ENCODE measurements around the gene PPP3R2.
"Not testable (repeated sequence)": the region's sequence is repeated elsewhere in the genome, so short reads cannot be mapped to it uniquely, and the experiment has no call there.

PPP3R2 gene

DNA sequence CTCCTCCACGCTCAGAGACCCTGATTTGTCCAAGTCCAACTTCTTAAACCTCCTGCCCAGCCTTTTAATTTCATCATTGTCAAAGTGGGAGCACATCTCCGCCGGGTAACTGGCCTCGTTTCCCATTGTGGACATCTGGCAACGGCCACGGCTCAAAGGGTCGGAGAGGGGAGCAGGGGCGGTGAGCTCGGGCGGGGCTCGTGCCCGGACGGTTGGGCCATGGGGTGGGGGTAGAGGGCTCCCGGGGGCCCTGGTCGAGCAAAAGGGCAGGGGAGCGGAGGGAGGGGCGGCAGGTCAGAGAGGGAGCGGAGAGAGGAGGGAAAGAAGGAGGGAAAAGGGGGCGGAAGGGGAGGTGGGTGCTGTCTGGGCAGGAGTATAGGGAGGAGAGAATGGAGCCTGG, at the start of gene PPP3R2:
Gene PPP3R2 (minus strand): TSS at position 174 of the 400 bp plus-strand sequence. CDS start 48 bp downstream, at position 126.
- DNase-seq: no peak

DNA sequence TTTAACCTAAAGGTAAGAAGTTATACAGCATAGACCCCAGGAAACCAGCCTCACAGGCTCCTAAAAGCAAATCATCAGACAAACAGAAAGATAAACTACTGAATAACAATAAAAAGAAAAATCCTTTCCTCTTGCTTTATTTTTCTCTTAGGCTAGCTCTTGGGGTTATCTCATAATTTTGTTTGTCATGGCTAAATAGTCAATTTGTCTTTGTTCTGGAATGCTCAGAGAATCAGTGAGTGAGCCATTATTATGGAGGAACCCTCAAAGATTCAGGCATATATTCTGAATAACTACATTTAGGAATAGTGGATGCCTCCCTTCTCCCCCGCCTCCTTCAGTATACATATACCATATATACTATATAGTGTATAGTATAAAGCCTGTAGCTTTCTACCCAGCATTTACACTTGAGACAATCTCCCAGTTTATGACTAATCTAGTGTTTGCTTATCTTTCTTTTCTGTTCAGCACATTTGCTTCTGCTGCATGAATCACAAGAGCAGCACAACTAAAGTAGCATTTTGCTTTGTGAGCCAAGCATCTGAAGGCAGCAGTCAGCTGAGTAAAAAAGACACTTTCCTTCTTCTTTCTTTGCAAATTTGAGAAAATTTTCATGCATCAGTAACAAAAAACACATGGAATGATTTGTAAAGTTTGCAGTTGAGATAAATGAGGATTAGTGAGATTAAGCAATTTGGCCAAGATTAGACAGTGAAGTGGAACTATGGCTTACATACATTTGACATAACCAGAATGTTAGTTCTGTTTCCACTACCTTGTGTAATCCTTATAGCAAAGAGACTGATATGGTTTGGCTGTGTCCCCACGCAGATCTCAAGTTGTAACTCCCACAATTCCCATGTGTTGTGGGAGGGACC, 45.3 kb upstream of the PPP3R2 start:
- no peak for DNase-seq

- DNase-seq: no peak
These were observed 44.5 kb upstream of the PPP3R2 start for GRCh38 chr9:101639311-101639710.

DNA sequence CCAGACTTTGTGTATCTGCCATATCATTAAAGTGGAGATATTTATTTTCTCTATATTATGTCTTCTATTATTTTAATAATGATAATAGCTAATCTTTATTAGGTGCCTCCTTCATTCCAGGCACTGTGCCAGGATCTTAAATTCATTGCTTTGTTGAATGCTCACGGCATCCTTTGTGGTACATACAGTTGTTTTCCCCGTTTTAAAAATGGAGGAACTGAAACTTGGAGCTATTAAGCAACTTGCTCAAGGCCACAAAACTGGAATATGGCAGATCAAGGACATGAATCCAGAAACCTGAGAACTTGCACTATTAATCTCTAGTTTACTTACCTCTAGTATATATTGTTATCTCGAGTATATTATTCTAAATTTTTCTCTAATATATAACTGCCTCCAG, 41.5 kb upstream of the PPP3R2 start:
- no peak for DNase-seq

DNA sequence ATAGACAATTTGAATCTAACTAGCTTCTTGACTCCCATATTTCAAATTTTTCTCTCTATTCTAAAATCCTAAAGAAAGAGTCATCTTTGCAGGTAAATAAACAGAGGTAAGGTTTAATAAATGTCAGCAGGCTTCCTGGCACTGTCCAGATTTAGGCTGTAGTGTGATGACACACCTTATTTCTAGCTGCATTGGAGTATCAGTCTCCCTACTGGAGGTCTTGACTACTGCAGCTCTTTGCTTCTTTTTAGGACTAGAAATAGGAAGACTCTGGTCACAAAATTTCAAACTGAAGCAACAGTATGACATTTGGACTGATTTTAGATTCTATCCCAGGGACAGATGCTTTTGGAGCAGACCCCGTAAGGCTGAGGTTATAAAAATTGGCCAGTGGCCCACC, 40.7 kb upstream of the PPP3R2 start:
- no peak for DNase-seq

- DNase-seq: no peak
These were observed 40.1 kb upstream of the PPP3R2 start for GRCh38 chr9:101634741-101635409.

- DNase-seq: no peak
These were observed 37.8 kb upstream of the PPP3R2 start for GRCh38 chr9:101632611-101633010.

GRCh38 chr9:101631892-101632291, 37.1 kb upstream of the PPP3R2 start:
- DNase-seq: no peak

- no peak for DNase-seq
These were observed 34.9 kb upstream of the PPP3R2 start for GRCh38 chr9:101629636-101630035.

DNA sequence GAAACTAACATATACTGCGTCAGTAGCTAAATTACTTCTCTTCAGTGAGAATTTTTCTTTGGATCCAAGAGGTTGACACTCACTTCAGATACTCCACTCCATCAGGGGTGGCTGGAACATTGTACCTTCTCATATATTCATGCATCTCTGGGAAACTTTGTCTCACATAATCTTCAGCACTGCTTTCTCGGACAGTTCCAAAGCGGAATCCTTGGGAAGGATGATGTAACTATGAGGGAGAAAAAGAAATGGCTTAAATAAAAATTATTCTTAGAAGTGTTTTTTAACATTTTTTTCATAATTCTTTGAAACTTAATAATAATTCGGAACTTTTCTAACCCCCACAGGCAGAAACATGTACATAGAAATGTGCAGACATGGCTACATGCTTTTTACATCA, 33.4 kb upstream of the PPP3R2 start:
- no peak for DNase-seq

DNA sequence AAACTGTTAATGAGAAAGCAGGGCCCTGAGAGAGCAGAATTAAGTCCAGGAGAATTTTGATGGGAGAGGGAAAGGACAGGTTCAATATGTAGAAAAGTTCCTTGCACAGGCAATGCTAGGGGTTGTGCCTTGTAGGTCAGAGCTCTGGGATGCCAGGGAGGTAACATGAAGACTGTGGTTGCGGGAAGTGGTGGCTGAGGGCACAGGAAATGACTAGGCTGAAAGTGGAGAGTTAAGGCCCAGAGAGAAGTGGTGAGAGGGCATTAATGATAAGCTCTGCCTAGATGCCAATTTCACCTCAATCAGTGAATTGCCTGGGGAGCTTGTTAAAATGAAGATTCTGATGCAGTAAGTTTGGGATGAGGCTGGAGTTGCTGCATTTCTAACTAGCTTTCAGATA, 31.5 kb upstream of the PPP3R2 start:
- no peak for DNase-seq

- DNase-seq: no peak
These were observed 31.1 kb upstream of the PPP3R2 start for GRCh38 chr9:101625876-101626275.

GRCh38 chr9:101620452-101620851, 25.7 kb upstream of the PPP3R2 start:
- no peak for DNase-seq

- no peak for DNase-seq
These were observed 23.9 kb upstream of the PPP3R2 start for GRCh38 chr9:101618698-101619097.

DNA sequence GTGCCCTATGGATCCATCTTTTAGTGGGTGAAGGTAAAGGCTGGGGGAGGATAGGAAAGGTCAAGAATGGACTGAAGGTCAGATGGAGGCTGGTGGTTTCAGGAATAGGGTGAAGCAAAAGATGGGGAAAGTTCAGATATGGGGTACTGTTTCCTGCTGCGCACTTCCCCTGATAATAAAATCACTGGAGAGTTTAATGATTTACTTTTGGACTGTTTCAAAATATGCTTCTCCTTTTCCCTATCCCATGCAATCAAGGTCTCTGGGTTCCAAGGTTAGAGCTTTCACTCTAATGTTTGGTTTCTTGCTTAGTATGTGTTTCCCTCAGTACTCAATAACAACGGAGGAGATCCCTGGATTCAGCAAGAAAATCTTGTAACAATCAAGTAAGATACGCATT, 10.8 kb upstream of the PPP3R2 start:
- no peak for DNase-seq

DNA sequence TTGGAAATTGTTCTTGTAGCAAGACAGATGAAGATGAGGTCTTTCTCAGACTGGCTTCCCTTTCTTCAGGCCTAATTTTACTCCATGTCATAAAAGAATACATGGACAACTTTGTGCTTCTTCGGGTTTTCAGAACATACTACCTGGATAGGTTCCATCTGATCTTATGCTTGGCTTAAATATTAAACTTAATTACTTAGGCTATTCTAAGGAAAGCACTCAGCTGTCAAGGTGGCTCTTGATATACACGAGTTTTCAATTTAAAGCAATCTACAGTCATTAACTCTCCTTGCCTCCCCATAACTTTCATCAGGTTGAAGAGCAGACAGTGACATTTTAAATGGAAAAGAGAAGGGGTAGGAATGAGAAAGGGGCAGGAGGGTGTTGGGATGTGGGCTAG, 9.5 kb upstream of the PPP3R2 start:
- DNase-seq: no peak

- DNase-seq: no peak
These were observed 7.4 kb upstream of the PPP3R2 start for GRCh38 chr9:101601904-101602765.

GRCh38 chr9:101593345-101593744, 1.4 kb downstream of the PPP3R2 start:
- no peak for DNase-seq

- no peak for DNase-seq
These were observed 2.0 kb downstream of the PPP3R2 start for GRCh38 chr9:101592788-101593187.

- DNase-seq: no peak
These were observed 2.9 kb downstream of the PPP3R2 start for GRCh38 chr9:101591787-101592446.

DNA sequence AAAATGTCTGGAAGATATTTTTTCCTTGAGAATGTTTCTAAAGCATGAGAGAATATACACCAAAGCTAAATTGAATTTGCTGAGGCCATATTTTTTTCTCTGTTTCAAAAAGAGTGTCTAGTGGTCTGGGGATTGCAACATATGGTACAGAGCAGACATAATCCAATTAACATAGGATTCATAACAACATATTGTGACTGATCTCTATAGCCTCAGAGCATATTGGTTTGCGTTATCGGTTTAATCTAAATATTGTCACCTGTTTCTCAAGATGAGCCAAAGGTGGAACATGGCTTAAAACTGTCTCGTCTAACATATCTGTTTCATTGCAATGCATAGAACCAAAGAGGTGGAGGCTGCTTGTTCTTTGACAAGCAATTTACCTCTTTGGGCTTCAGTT, 3.9 kb downstream of the PPP3R2 start:
- DNase-seq: no peak

- not testable (repeated sequence) for DNase-seq
These were observed 4.7 kb downstream of the PPP3R2 start for GRCh38 chr9:101590074-101590473.
